GDM1 (cell line): ENCODE measurements around the gene GBX2.
"Not testable (repeated sequence)": the region's sequence is repeated elsewhere in the genome, so short reads cannot be mapped to it uniquely, and the experiment has no call there.

ENCODE experiments used
- DNase-seq: peaks from one replicate; lab custom pipeline; 2025; lab: John Stamatoyannopoulos, UW

GBX2 gene

DNA sequence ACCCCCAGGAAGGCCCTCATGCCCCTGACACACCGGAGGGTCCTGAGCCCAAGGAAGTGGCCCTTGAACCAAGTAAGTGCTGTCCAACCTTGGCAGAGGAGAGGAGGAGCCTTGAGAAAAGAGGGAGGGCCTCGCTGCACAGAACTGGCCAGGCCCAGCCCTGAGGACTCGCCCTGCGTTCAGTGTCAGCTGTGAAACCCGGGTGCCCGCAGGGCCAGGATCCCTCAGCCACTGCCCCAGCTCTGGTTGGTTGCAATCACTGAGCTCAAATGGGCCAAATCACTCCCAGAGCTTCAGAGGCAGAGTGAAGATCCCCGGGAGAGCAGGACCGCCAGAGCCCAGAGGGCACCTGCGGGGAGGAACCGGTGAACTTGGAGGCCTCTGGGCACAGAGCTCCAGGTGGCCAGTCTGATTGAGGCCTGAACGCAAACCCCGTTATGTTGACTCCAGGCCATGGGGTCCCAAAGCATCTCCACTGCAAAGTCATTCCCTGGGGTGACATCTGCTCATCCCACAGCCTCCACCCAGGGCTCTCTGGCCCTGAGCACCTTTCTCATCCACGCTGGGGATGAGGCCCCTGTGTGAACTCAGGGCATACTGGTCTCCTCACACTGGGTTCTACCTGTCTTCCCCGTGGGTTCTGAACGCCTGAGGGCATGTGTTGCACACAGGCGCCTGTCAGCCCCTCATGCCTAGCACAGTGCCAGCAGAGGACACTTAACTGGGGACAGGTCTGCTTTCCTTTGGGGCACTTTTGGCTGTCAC lies 11.9 kb downstream of the GBX2 start:
- no peak for DNase-seq

DNA sequence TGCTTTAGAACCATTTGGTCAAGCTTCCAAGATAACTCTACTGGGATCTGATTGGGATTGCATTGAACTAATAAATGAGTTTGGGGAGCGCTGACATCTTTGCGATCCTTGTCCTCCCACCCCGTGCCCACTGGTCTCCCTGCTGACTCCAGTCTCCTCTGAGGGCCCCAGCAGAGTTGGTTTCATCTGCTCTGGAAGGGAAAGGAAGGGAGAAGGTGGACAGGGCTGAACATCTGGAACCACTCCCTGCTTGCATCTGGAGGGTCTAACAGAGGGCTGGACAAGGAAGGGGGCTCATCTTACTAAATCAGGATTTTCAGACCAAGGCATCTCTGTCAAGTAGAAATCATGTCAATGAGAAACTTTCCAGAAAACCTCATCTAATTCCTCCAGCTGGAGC lies 12.8 kb downstream of the GBX2 start:
- no peak for DNase-seq

DNA sequence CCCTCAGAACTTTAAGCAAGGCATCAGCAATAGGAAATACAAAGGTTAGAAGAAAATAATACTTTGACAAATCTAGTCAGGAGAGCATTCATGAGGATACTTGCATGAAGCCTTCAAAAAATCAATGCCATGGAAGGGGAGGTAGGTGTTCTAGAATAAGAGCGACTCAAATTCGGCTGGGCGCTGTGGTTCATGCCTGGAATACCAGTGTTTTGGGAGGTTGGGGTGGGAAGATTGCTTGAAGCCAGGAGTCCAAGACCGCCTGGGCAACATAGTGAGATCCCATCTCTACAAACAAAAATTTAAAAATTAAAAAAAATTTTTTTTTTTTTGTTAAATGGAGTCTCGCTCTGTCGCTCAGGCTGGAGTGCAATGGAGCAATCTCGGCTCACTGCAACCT lies 21.8 kb downstream of the GBX2 start:
- DNase-seq, result no peak

DNA sequence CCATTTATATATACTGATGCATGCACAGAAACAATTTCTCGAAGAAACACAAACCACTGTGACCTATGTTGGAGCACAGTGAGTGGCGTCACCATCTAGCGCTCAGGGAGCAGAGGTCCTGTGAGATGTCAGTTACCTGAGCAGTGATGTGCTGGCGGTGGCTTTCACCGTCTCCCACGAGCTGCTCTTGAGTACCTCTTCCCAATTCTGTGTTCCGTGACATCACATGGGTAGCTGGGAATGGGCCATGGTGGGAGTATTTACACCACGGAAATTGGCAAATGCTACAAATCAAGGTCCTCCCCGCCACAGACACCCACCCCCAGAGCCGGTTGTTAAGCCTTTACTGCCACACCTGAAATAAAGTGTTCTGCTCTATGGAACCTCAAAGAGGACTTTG lies 24.4 kb downstream of the GBX2 start:
- no peak for DNase-seq

DNA sequence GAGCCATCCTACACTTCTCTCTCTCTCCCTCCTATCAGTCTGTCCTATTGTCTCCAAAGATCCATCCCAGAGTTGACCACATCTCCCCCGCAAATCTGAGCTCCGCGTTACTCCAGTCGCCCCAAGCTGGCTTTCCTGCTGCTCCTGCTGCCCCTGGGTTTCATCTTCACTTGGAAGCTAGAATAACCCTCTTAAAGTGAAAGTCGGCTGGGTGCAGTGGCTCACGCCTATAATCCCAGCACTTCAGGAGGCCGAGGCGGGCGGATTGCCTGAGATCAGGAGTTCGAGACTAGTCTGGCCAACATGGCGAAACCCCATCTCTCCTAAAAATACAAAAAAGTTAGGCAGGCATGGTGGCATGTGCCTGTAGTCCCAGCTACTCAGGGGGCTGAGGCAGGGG lies 26.6 kb downstream of the GBX2 start:
- DNase-seq, result not testable (repeated sequence)

DNA sequence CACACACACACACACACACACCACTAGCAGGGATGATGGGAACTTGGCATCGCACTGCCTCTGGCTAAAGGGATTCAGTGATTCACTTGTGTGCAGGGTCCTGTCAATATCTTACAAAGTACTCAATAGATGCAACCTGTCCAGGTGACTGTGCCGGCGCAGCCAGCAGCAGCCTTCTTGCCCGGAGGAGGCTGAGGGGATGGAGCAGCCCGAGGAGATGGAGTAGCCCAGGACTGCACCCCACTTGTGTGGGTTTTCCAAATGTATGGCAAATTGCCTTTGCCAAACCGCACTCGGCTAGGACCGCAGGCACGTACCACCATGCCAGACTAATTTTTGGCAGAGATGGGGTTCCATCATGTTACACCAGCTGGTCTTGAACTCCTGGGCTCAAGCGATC lies 31.1 kb downstream of the GBX2 start:
- no peak for DNase-seq

DNA sequence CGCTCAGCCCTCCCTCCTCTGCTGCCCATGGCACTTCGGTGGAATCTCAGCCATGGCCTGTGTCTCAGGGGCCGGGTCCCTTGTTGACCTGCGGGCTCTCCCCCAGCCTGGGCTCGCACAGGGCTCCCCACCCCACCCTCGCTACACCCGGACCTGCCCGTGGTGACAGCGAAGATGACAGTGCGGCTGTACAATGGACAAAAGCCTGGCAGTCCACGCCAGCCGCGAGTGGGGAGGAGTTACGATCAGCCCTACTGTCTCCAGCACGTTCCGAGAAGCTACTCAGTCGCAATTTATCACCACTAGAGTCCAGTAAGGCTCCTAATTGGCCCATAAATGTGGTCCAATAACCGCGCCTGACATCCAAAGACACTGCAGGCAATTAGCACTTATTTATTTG lies 31.6 kb downstream of the GBX2 start:
- no peak for DNase-seq

DNA sequence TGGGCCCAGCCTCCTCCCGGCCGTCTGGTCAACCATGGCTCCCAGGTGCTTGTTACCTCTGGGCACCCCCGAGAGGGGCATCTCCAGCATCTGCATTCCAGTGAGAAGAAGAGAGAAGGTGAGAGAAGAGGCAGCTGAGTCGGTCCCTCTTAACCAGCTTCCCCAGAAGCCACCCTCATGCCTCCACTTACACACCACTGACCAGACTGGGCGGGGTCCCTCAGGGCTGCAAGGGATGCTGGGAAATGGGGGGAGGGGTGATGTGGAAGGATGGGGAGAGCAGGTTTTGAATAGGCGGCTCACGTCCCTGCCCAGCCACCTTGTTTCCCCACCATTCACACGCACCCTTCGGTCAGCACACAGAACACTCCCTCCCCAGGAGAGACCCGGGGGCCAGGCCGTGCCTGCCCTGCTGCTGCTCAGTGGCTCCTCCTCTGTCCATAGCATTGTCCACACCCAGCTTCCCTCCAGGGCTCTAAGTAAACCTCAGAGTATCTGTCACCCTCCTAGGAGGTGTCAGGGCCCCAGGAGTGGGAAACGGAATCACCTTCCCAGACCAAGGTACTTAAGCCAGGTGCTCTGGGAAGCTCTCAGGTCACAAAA lies 34.7 kb downstream of the GBX2 start:
- no peak for DNase-seq

DNA sequence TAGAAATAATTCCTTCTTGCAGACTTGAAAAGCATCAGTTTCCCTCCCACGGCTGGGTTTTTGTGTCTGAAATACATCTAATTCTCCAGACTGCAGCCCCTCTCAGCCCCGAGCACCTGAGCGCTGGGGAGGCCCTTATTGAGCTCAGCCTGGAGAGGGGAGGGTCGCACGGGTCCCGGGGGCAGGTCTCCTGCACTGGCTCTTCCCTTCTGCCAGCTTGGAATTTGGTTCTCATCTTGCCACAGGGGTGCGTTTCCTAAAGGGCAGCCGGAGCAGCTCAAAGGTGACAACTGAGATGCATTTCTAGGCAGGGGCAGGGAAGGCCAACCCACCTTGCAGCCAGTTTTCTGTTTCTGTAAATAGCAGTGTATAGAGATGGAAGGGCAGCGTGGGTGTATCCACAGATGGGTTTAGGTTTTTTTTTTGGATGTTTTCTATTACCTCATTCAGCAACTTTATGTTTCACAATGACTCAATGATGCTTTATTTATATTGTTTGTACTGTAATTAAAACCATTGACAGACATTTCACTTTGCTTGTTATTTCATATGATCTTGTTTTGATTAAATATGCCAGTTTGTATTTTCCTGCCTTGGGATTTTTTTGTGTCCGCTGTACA lies 37.0 kb downstream of the GBX2 start:
- no peak for DNase-seq

DNA sequence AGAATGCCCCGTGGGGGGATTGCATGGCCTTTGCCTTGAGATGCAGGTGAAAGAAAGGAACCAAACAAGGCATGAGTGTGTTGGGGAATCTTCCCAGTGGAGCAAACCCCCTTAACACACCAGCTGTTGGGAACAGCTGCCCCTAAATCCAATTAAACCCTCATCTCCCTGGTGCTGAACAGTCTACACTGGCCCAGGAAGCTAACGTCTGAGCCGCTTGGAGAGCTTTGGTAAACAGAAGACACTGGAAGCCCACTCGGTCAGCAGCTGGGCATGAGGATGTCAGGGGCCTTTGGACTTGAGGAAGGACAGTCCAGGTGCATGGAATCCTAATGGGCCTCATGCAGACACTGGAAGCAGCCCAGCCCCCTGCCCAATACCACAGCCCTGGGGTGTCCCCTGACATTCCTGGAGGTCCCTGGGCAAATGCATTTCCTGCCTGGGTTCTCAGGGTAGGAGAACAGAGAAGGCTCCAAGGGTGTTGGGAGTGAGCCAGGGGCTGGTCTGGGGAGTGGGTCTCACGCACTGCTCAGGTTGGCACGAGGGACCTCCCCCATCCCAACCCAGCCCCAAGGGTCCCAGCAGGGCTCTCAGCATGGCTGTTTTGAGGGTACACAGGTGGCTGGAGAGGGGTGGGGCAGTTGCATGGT lies 37.7 kb downstream of the GBX2 start:
- DNase-seq, result no peak

DNA sequence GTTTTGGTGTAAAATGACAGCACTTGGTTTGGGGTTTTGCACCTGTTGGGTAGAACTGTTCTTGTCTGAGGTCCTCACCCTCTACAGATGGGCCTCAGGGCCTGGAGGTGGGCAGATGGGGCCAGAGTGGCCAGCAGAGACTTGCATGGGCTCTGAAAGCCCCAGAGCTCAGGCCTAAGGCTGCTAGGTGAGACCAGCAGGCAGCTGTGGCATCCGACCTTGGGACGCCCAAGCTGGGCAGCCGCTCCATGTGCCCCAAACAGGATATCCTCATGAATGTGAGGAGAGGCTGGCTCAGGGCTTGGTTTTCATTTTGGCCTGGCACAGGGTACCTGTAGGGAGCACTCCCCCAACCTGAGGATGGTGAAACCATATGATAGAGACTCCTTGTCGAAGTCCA lies 38.3 kb downstream of the GBX2 start:
- DNase-seq, result no peak

DNA sequence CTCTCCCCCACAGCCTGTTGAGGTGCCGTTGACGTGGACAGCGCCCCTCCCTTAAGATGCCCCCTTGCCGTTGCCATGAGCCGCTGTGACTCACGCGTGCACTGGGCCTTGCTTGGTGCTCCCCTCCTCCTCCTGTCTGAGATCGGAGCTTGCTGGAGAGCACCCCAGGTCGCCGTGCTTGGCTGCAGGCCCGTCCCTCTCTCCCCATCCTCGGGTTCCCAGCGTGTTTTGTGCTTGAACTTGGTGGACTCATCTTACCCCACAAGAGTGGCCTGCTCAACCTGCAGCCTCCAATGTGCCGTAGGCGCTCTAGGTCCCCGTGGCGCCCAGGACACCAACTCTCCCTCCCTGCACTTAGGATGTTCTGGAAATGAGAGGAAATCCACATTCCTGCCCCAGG lies 39.9 kb downstream of the GBX2 start:
- DNase-seq, result no peak

DNA sequence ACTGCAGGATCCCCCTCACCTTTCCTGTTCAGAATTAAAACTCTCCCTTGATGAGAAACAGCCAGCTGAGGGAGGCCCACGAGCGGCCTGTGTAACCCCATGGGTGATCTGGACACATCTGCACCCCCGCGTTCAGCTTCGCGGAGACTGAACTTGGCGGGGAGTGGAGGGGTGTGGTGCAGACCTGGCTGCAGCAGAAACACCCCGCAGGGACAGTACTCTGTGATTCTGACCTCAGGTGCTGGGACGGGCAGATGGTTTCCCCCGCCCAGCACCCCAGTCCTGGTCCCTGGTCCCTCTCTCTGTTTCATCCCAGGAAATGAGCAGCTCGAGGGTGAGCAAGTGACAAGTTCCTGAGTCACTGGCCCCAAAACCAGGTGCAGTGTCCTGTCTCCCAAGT lies 41.2 kb downstream of the GBX2 start:
- no peak for DNase-seq

DNA sequence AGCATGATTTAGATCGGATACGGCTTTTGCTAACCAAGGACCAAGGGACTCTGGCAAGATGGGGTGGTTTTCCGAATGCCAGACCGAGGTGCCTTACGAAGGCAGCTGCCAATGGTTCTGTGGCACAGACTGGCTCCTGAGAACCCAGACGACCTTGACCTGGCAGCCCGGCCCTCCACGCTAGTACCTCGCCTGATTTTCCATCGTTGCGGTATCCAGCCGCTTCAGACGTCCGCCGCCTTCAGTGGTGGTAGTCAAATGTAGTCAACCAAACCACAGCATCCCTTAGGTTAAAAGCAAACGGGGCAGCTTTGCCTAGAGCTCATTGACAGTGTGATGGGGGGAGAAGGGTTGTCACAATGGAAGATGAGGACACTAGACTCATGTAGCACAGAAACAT lies 42.6 kb downstream of the GBX2 start:
- DNase-seq, result no peak

DNA sequence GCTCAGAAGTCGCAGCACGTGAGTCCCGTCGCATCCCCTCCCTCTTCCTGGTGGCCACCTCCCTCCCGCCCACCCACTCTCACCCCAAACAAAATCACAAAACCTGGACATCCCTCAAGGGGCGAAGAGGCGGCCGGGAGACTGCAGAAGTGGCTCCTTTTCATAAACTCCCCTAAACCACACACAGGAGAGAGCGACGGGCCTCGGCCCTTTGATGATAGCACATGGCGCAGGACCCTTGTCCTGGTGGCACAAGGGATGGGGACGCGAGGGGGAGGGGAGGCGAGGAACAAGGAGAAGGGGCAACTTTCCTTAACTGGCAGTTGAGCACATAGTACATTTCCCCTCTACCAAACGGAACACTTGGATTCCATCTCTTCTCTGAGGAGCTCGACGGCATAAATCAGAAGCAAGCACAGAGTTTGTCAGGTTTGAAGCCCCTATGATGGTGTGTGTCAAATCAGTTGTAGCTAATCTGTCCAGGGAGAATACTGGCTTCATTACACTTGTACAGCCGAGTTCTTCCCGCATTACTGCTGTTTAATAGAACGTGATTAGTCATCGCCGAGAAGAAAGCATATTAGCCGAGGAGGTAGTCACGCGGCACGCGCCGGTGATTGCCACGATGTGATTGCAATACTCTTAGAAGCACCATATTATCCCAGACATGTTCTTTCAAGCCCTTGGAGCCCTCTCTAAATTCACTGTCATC lies 43.8 kb downstream of the GBX2 start:
- no peak for DNase-seq

DNA sequence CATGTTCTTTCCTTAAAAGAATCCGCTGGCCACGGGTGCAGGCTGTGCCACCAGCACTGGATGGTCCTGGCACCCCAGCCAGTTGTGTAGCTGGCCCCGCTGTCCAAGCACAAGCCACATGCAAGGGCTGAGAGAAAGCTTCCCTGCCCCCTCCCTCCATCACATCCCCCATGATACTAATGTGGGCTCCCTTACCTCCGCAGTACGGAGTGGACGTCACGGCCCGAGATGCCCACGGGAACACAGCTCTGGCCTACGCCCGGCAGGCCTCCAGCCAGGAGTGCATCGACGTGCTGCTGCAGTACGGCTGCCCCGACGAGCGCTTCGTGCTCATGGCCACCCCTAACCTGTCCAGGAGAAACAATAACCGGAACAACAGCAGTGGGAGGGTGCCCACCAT lies 44.5 kb downstream of the GBX2 start:
- no peak for DNase-seq

DNA sequence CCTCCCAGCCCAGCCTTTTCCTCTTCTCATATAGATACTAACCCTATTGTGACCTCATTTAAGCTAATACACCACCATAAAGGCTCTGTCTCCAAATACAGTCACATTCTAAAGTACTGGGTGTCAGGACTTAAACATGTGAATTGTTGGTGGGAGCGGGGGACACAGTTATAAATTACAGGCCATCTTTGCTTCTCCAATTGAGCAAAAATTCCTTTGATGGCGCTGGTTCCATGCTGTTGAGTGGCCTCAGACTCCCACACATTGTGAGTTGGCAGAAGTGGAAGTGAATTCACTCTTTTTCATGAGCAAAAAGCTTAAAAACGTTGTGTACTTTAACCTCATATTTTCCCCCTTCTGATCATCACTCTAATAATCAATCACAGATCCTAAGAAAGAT lies 46.0 kb downstream of the GBX2 start:
- no peak for DNase-seq

DNA sequence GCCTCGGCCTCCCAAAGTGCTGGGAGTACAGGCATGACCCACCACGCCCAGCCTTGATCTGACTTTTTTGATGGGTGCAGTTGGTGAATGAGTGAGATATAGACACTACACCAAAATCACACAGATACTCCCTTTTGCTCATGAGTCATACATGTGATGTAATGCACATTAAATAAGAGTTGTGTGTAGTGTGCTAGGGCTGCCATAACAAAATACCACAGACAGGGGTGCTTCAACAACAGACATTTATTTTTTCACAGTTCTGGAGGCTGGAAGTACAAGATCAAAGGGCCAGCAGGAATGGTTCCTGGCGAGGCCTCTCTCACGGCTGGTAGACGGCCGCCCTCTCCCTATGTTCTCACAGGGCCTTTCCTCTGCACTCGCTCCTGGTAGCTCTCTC lies 46.6 kb downstream of the GBX2 start:
- no peak for DNase-seq

DNA sequence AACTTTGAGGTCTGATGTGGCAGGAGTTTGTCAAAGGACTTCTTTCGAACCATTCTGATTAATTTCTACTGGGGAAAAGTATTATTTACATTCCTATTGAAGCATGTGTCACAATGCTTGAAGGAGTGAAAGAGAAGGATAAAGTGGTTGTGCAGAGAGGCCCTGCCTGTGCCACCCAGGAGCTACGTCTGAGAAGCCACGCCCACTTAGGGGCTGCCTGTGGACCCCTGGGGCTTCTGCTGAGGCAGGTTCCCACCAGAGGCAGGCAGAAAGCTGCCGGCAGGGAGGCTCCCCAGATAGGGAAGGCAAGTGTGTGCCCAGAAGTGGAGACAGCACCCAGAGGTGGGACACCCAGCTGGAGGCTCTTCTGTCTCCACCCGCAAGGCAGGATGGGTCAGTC lies 47.4 kb downstream of the GBX2 start:
- DNase-seq, result no peak

DNA sequence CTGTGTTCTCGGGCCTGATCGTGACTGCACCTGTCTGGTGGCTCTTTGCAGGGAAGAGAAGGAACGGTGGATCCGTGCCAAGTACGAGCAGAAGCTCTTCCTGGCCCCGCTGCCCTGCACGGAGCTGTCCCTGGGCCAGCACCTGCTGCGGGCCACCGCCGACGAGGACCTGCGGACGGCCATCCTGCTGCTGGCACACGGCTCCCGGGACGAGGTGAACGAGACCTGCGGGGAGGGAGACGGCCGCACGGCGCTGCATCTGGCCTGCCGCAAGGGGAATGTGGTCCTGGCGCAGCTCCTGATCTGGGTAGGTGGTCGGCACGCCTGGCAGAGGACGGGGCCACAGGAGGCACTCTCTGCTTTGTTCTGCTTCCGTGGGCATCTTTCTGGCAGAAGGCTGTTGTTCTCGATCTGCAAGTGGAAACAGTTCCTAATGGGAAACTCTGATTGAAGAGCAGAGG lies 48.0 kb downstream of the GBX2 start:
- DNase-seq, result no peak

DNA sequence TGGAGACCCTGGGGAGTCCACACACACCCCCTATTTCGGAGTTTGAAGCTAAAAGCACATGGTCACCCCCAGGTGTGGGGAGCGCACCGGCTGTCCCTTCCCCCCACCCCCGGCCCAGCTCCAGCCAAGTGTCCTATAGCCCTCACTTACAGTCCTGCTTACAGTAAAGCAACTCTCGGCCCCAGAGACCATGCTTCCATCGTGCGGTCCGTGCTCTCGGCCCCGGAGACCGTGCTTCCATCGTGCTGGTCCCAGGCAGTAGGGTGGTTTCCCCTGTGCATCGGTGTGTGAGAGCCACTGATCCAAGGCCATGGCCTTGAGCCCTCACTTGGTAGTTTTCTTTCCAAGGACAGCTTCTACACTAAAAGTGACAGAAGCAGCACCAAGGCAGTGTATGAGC lies 48.7 kb downstream of the GBX2 start:
- no peak for DNase-seq

DNA sequence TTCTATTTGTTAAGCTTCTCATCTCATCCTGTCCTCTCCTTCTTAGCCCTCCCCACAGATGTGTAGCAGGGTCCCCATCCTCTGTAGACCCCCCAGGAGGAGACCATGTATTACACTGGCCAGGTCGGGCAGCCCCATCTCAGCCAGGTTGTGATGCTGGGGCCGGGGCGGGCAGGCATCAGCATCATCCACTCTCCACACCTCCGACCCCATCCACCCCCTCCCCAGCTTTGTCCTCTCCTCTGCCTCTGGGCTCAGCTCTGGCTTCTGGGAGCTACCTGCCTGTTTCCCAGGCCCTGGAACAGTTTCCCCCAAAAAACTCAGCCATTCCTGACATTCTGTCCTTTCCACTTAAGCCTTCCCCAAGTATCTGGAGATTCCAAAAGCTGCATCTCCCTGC lies 49.2 kb downstream of the GBX2 start:
- no peak for DNase-seq
